ENCODE measurements around the gene CNTFR. TPM values are rescaled to one million over a fixed set of nuclear protein-coding genes. Genes with fewer than 3 reads are reported as not detected.

Gene CNTFR
- total and polyA plus RNA-seq, 2 experiments from 2014 or later: 4.7 to 7.5 TPM

DNA sequence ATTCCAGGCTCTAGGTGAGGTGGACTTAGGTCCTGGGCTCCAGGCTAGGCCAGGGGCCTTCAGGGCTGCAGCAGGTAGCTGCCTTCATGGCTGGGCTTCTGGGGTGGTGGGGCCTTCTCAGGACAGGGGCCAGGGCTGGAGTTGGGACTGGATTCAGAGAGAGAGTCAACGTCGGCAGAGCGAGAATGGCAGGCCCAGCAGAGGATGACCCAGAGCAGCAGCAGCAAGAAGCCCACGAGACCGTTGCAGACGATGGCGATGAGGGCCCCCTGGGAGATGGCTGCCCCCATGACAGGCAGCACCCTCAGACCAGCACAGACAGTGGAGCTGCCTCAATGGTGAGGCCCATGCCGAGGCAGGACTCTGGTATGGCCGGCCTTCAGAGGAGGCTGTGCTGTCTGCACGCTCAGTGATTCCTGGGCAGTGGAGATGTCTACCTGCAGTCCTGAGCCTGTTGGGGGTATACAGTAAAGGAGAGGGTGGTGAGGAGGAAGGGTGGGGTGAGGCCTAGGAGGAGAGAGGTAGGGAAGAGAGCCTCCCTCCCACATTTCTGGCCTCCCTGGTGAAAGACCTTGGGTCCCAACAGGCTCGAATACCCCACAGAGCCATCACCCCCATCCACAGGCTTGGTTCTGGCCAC is 68.0 kb downstream of the CNTFR start:
- no peak overlapping the region for H2AFZ ChIP-seq
- no peaks in the 10 kb centered on the region for H3K9me3 ChIP-seq (ENCODE audit: low read depth)
- H3K4me1 ChIP-seq (ENCODE audit: insufficient read depth): no peaks in the 10 kb centered on the region
- H3K27me3 ChIP-seq: peaks cover 15% of the 10 kb centered on the region
- no peak overlapping the region for H3K27ac ChIP-seq
- no peaks in the 10 kb centered on the region for H3K79me2 ChIP-seq
- H3K9me2 ChIP-seq (replicated peaks; ENCODE audit: insufficient read depth): no peaks in the 10 kb centered on the region
- H4K20me1 ChIP-seq (ENCODE audit: insufficient read depth, poor library complexity, severe bottlenecking): no peaks in the 10 kb centered on the region
- no peaks in the 10 kb centered on the region for H3K36me3 ChIP-seq (replicated peaks; ENCODE audit: insufficient read depth, low read depth)
- no peak overlapping the region for H3K4me3 ChIP-seq
- 98% methylated on average over 11 of the region's 11 CpGs for WGBS (ENCODE audit: low lambda C conversion rate, missing lambda C conversion rate)
- no peak overlapping the region for H3K4me2 ChIP-seq
- no peak for DNase-seq (ENCODE audit: low spot score)
- TF ChIP-seq, protein P1, sequence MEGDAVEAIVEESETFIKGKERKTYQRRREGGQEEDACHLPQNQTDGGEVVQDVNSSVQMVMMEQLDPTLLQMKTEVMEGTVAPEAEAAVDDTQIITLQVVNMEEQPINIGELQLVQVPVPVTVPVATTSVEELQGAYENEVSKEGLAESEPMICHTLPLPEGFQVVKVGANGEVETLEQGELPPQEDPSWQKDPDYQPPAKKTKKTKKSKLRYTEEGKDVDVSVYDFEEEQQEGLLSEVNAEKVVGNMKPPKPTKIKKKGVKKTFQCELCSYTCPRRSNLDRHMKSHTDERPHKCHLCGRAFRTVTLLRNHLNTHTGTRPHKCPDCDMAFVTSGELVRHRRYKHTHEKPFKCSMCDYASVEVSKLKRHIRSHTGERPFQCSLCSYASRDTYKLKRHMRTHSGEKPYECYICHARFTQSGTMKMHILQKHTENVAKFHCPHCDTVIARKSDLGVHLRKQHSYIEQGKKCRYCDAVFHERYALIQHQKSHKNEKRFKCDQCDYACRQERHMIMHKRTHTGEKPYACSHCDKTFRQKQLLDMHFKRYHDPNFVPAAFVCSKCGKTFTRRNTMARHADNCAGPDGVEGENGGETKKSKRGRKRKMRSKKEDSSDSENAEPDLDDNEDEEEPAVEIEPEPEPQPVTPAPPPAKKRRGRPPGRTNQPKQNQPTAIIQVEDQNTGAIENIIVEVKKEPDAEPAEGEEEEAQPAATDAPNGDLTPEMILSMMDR (IDR thresholded peaks at IDR 0.05; ENCODE audit: poor library complexity): no peak
- TF ChIP-seq EZH2phosphoT487 (IDR thresholded peaks at IDR 0.05; ENCODE audit: low read depth, severe bottlenecking, unreplicated experiment): no peak
- no peak for TF ChIP-seq EZH2 (IDR thresholded peaks at IDR 0.05; ENCODE audit: borderline replicate concordance)

DNA sequence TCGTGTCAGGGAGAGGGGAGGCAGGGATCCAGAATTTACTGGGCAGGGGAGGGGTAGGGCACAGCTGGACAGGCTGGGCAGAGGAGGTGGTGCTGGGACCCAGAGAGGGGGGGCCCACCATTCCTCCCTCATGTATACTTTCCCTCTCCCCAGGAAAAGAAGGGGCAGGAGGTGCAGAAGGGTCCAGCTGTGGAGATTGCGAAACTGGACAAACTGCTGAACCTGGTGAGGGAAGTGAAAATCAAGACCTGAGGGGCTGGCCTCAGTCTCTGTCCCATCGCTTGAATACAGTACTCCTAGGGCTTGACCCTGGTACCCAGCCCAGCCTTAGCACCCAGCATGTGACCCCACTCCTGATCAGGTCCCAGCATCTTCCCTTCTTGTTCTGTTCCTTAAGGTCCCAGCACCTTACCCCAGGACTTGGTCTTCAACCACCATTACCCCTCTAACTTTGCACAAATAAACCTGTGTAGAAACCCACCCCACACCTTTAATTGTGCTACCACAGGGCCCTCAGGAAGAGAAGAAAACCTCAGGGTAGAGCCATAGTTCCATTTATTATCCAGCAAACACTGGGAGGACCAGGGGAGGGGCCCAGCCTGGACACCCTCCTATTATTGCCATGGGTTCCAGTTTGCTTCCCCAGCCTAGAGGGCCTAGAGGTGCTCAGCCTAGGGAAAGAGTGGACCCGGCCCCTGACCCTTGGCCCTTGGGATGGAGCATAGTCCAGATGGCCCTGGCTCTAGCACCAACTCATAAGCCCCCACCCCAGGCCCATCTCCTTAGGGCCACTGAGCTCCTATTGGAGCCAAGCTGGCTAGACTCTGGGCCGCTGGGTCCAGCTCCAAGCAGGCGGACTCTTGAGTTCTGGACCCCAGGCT is 68.8 kb downstream of the CNTFR start:
- Histone ChIP-seq H3K79me2 (no peaks in the 10 kb centered on the region), H2AFZ (no peak overlapping the region), H3K4me1 (ENCODE audit: insufficient read depth) (no peaks in the 10 kb centered on the region), H3K27ac (no peak overlapping the region), H3K4me3 (no peak overlapping the region), H3K9me2 (replicated peaks; ENCODE audit: insufficient read depth) (no peaks in the 10 kb centered on the region), H3K9me3 (ENCODE audit: low read depth) (no peaks in the 10 kb centered on the region), H3K36me3 (replicated peaks; ENCODE audit: insufficient read depth, low read depth) (no peaks in the 10 kb centered on the region), H4K20me1 (ENCODE audit: insufficient read depth, poor library complexity, severe bottlenecking) (no peaks in the 10 kb centered on the region), H3K4me2 (no peak overlapping the region), H3K27me3 (peaks cover 14% of the 10 kb centered on the region)
- TF ChIP-seq EZH2 (IDR thresholded peaks at IDR 0.05; ENCODE audit: borderline replicate concordance): no peak
- TF ChIP-seq, protein P1 (IDR thresholded peaks at IDR 0.05; ENCODE audit: poor library complexity): no peak
- no peak for TF ChIP-seq EZH2phosphoT487 (IDR thresholded peaks at IDR 0.05; ENCODE audit: low read depth, severe bottlenecking, unreplicated experiment)
- no peak for DNase-seq (ENCODE audit: low spot score)
- WGBS (ENCODE audit: low lambda C conversion rate, missing lambda C conversion rate): 91% methylated on average over 6 of the region's 6 CpGs

DNA sequence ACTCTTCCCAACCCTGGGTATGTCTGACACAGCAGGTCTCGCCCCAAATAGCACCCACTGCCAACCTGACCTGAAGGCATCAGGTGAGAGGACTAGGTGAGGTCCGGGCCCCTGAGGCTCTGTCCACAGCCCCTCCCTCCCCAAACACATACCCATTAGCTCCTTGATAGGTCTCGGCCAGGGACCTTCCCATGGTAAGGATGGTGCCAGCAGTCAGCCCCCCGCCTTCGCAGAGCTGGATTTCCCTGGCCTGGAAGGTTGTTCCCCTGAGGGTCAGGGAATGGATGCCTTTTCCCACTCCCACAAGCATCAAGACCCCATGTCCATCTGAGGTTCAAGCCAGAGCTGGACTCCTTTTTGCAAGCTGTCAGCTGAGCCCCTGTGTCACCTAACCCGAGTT is 69.4 kb downstream of the CNTFR start:
- Histone ChIP-seq H3K27me3 (peaks cover 8% of the 10 kb centered on the region), H3K9me2 (replicated peaks; ENCODE audit: insufficient read depth) (no peaks in the 10 kb centered on the region), H3K4me3 (no peak overlapping the region), H3K4me1 (ENCODE audit: insufficient read depth) (no peaks in the 10 kb centered on the region), H3K4me2 (no peak overlapping the region), H3K79me2 (no peaks in the 10 kb centered on the region), H3K36me3 (replicated peaks; ENCODE audit: insufficient read depth, low read depth) (no peaks in the 10 kb centered on the region), H3K27ac (no peak overlapping the region), H4K20me1 (ENCODE audit: insufficient read depth, poor library complexity, severe bottlenecking) (no peaks in the 10 kb centered on the region), H2AFZ (no peak overlapping the region), H3K9me3 (ENCODE audit: low read depth) (no peaks in the 10 kb centered on the region)
- TF ChIP-seq EZH2 (IDR thresholded peaks at IDR 0.05; ENCODE audit: borderline replicate concordance): no peak
- TF ChIP-seq, protein P1 (IDR thresholded peaks at IDR 0.05; ENCODE audit: poor library complexity): no peak
- TF ChIP-seq EZH2phosphoT487 (IDR thresholded peaks at IDR 0.05; ENCODE audit: low read depth, severe bottlenecking, unreplicated experiment): no peak
- WGBS (ENCODE audit: low lambda C conversion rate, missing lambda C conversion rate): 95% methylated on average over 6 of the region's 6 CpGs
- no peak for DNase-seq (ENCODE audit: low spot score)
